Sigmoid colon (tissue), 4 donors: Measurements from ENCODE around the gene NT5DC1.

Experiments used
- POLR2A ChIP-seq, 2 donors: fragments of 450-650 bp; IDR thresholded peaks; one replicate each; pipeline ENCODE4 v1.6.1; 2016; ENCODE audit warnings: antibody characterized with exemption in 2 of 2, mild to moderate bottlenecking in 2 of 2, moderate library complexity in 2 of 2
- POLR2AphosphoS5 ChIP-seq, 4 donors: sonication (generic); formaldehyde crosslinking; IDR thresholded peaks; one replicate each; pipeline ENCODE4 v1.6.1; 2017; ENCODE audit warnings: antibody characterized with exemption in 4 of 4
- TF ChIP-seq, protein P1 (sequence below), 4 experiments: fragments of 450-650 bp in 3 of 4; fragments of 200-600 bp in 1 of 4; IDR thresholded peaks; one replicate each; pipeline ENCODE4 v1.5.1; 2016 to 2019; ENCODE audit warnings: antibody characterized with exemption in 4 of 4, mild to moderate bottlenecking in 3 of 4, moderate library complexity in 2 of 4

DNA sequence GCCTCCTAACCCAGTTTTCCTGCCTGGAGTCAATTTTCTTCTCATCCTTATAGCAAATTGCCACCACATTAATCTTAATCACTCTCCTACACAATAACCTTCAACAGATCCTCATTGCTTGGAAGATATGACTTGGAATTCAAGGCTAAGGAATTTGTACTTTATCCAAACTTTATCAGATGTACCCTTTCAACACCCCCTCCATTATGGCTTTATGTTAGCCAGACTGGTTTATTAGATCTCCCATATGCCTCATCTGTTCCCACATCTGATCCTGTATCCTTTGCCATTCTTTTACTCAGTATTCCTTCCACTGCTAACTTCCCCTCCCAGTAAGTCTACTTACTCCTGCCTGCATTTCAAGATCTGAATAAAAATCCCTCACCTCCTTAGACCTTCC is 36.0 kb upstream of the NT5DC1 start:
- TF ChIP-seq, protein P1, sequence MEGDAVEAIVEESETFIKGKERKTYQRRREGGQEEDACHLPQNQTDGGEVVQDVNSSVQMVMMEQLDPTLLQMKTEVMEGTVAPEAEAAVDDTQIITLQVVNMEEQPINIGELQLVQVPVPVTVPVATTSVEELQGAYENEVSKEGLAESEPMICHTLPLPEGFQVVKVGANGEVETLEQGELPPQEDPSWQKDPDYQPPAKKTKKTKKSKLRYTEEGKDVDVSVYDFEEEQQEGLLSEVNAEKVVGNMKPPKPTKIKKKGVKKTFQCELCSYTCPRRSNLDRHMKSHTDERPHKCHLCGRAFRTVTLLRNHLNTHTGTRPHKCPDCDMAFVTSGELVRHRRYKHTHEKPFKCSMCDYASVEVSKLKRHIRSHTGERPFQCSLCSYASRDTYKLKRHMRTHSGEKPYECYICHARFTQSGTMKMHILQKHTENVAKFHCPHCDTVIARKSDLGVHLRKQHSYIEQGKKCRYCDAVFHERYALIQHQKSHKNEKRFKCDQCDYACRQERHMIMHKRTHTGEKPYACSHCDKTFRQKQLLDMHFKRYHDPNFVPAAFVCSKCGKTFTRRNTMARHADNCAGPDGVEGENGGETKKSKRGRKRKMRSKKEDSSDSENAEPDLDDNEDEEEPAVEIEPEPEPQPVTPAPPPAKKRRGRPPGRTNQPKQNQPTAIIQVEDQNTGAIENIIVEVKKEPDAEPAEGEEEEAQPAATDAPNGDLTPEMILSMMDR (IDR thresholded peaks at IDR 0.05): no peak
- no peak for TF ChIP-seq POLR2A (IDR thresholded peaks at IDR 0.05)
- TF ChIP-seq POLR2AphosphoS5 (IDR thresholded peaks at IDR 0.05): no peak
